Measurements from ENCODE around the gene TLK1.

The TLK1 gene

DNA sequence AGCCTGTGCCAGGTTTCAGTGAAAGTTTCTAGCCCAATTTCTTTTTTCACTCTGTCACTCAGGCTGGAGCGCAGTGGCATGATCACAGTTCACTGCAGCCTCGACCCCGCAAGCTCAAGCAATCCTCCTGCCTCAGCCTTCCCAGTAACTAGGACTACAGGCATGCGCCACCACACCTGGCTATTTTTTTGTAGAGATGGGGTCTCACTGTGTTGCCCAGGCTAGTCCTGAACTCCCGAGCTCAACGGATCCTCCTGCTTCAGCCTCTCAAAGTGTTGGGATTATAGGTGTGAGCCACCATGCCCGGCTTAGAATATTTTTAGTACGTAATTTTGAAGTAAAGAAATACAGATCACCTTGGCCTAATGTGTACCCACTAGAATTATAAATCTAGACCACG is 144.6 kb downstream of the TLK1 start:
- Histone ChIP-seq H3K4me3 (no peak overlapping the region), H3K36me3 (replicated peaks) (peaks cover 3% of the 10 kb centered on the region), H3K27me3 (ENCODE audit: low read depth) (no peaks in the 10 kb centered on the region), H3K9me3 (no peaks in the 10 kb centered on the region), H3K4me1 (peaks cover 3% of the 10 kb centered on the region)
- in situ Hi-C loops (cut with MboI; ENCODE audit: low sequenced_read_pairs) = no loop called here
- no peak for DNase-seq (ENCODE audit: low spot score in 2 of 2)

- Histone ChIP-seq H3K36me3 (replicated peaks) (peaks cover 3% of the 10 kb centered on the region), H3K27me3 (ENCODE audit: low read depth) (no peaks in the 10 kb centered on the region), H3K9me3 (no peaks in the 10 kb centered on the region), H3K4me3 (no peak overlapping the region), H3K4me1 (no peaks in the 10 kb centered on the region; the same call in 1 of the 2 replicates)
- no peak for DNase-seq (ENCODE audit: low spot score in 2 of 2)
- in situ Hi-C loops (cut with MboI; ENCODE audit: low sequenced_read_pairs) = no loop called here
Observed at GRCh38 chr2:171013851-171014250, 146.8 kb downstream of the TLK1 start.

DNA sequence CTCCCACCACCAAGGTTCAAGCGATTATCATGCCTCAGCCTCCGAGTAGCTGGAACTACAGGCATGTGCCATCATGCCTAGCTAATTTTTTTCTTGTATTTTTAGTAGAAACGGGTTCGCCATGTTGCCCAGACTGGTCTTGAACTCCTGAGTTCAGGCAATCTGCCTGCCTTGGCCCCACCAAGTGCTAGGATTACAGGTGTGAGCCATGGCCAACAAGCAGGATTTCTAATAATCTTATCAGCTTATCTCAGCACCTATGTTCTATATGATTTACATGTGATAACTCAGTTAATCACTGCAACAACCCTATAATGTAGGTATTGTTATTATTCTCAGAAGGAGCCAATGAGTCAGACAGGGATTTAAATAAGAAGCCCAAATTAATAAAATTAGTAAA is 151.3 kb downstream of the TLK1 start:
- peaks cover 18% of the 10 kb centered on the region for H3K36me3 ChIP-seq (replicated peaks)
- in situ Hi-C loops (cut with MboI; ENCODE audit: low sequenced_read_pairs) = no loop called here
- 0 out of 2 replicates have a peak, but pooled peaks cover 4% of the 10 kb centered on the region for H3K4me1 ChIP-seq
- H3K27me3 ChIP-seq (ENCODE audit: low read depth) = no peaks in the 10 kb centered on the region
- DNase-seq (ENCODE audit: low spot score in 2 of 2) = no peak
- no peak overlapping the region for H3K4me3 ChIP-seq
- no peaks in the 10 kb centered on the region for H3K9me3 ChIP-seq

- H3K4me3 ChIP-seq = no peak overlapping the region
- DNase-seq (ENCODE audit: low spot score in 2 of 2) = no peak
- 0 out of 2 replicates have a peak, but pooled peaks cover 4% of the 10 kb centered on the region for H3K4me1 ChIP-seq
- in situ Hi-C loops (cut with MboI; ENCODE audit: low sequenced_read_pairs) = no loop called here
- H3K36me3 ChIP-seq (replicated peaks) = peaks cover 21% of the 10 kb centered on the region
- H3K9me3 ChIP-seq = no peaks in the 10 kb centered on the region
- no peaks in the 10 kb centered on the region for H3K27me3 ChIP-seq (ENCODE audit: low read depth)
Observed at GRCh38 chr2:171008550-171009205, 152.0 kb downstream of the TLK1 start.

GRCh38 chr2:171004833-171005232 is 155.9 kb downstream of the TLK1 start:
- H3K4me3 ChIP-seq = no peak overlapping the region

GRCh38 chr2:171004363-171004762 is 156.3 kb downstream of the TLK1 start:
- Histone ChIP-seq H3K27me3 (ENCODE audit: low read depth) (no peaks in the 10 kb centered on the region), H3K36me3 (replicated peaks) (peaks cover 26% of the 10 kb centered on the region), H3K4me1 (0 out of 2 replicates have a peak, but pooled peaks cover 4% of the 10 kb centered on the region), H3K4me3 (no peak overlapping the region), H3K9me3 (no peaks in the 10 kb centered on the region)
- in situ Hi-C loops (cut with MboI; ENCODE audit: low sequenced_read_pairs) = no loop called here
- no peak for DNase-seq (ENCODE audit: low spot score in 2 of 2)

More at GRCh38 chr2:171004833-171005232, 155.9 kb downstream of the TLK1 start:
- Histone ChIP-seq H3K27me3 (ENCODE audit: low read depth) (no peaks in the 10 kb centered on the region), H3K9me3 (no peaks in the 10 kb centered on the region), H3K4me1 (0 out of 2 replicates have a peak, but pooled peaks cover 4% of the 10 kb centered on the region), H3K36me3 (replicated peaks) (peaks cover 25% of the 10 kb centered on the region)
- in situ Hi-C loops (cut with MboI; ENCODE audit: low sequenced_read_pairs) = no loop called here
- no peak for DNase-seq (ENCODE audit: low spot score in 2 of 2)

DNA sequence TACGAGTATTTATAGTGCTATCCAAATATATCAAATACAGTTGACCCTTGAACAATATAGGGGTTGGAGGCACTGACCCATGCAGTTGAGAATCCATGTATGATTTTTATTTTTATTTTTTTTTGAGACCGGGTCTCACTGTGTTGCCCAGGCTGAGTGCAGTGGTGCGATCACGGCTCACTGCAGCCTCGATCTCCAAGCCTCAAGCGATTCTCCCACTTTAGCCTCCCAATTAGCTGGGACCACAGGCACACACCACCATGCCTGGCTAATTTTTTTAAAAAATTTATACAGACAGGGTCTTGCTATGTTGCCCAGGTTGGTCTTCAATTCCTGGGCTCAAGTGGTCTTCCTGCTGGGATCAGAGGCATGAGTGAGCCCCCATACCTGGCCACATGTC is 161.0 kb downstream of the TLK1 start:
- Histone ChIP-seq H3K36me3 (replicated peaks) (peaks cover 19% of the 10 kb centered on the region), H3K9me3 (no peaks in the 10 kb centered on the region), H3K4me3 (no peak overlapping the region), H3K4me1 (0 out of 2 replicates have a peak, but pooled peaks cover 3% of the 10 kb centered on the region), H3K27me3 (ENCODE audit: low read depth) (no peaks in the 10 kb centered on the region)
- in situ Hi-C loops (cut with MboI; ENCODE audit: low sequenced_read_pairs) = no loop called here
- DNase-seq (ENCODE audit: low spot score in 2 of 2) = no peak

- in situ Hi-C loops (cut with MboI; ENCODE audit: low sequenced_read_pairs) = no loop called here
- no peak for DNase-seq (ENCODE audit: low spot score in 2 of 2)
- Histone ChIP-seq H3K4me1 (no peaks in the 10 kb centered on the region), H3K36me3 (replicated peaks) (peaks cover 8% of the 10 kb centered on the region), H3K9me3 (no peaks in the 10 kb centered on the region), H3K4me3 (no peak overlapping the region), H3K27me3 (ENCODE audit: low read depth) (no peaks in the 10 kb centered on the region)
Observed at GRCh38 chr2:170997893-170998597, 162.6 kb downstream of the TLK1 start.

DNA sequence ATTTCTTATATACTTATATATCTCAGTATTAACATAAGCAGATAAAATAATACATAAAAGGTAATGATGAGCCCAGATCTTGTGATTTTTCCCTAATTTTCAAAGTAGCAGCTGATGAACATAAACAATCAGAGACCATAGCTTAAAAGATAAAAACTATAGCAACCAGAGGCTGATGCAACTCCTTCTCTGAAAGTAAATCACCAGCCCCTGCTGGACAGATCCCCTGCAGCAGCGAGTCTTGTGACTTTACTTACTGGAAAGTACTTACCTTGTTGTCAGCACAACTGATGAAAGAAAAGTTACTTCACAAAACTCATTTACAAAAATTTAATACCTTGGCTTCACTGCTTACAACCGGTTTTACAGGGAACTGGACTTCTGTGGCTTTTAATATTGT is 164.4 kb downstream of the TLK1 start:
- no peaks in the 10 kb centered on the region for H3K9me3 ChIP-seq
- no peaks in the 10 kb centered on the region for H3K27me3 ChIP-seq (ENCODE audit: low read depth)
- no peak overlapping the region for H3K4me3 ChIP-seq
- in situ Hi-C loops (cut with MboI; ENCODE audit: low sequenced_read_pairs) = no loop called here
- no peak for DNase-seq (ENCODE audit: low spot score in 2 of 2)
- H3K4me1 ChIP-seq = no peaks in the 10 kb centered on the region
- H3K36me3 ChIP-seq (replicated peaks) = peaks cover 8% of the 10 kb centered on the region

- Histone ChIP-seq H3K27me3 (ENCODE audit: low read depth) (no peaks in the 10 kb centered on the region), H3K36me3 (replicated peaks) (peaks cover 6% of the 10 kb centered on the region), H3K4me1 (no peaks in the 10 kb centered on the region), H3K9me3 (no peaks in the 10 kb centered on the region), H3K4me3 (no peak overlapping the region)
- no peak for DNase-seq (ENCODE audit: low spot score in 2 of 2)
- in situ Hi-C loops (cut with MboI; ENCODE audit: low sequenced_read_pairs) = no loop called here
Observed at GRCh38 chr2:170991398-170992182, 169.1 kb downstream of the TLK1 start.

GRCh38 chr2:170986566-170987258 is 174.0 kb downstream of the TLK1 start:
- Histone ChIP-seq H3K36me3 (replicated peaks) (no peaks in the 10 kb centered on the region; the same call in 1 of the 2 replicates), H3K4me3 (no peak overlapping the region), H3K27me3 (ENCODE audit: low read depth) (no peaks in the 10 kb centered on the region), H3K4me1 (no peaks in the 10 kb centered on the region), H3K9me3 (no peaks in the 10 kb centered on the region)
- DNase-seq (ENCODE audit: low spot score in 2 of 2) = no peak
- in situ Hi-C loops (cut with MboI; ENCODE audit: low sequenced_read_pairs) = no loop called here

DNA sequence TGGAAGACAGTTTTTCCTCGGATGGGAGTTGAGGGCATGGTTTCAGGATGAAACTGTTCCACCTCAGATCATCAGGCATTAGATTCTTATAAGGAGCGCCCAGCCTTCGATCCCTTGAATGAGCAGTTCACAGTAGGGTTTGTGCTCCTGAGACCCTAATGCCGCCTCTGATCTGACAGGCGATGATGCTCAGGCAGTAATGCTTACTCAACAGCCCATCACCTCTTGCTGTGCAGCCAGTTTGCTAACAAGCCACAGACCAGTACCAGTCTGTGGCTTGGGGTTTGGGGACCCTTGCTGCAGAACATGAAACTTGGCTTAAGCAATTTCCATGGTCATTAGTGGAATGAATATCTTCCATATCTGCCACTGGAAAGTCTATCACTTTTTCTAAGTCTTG is 175.3 kb downstream of the TLK1 start:
- in situ Hi-C loops (cut with MboI; ENCODE audit: low sequenced_read_pairs) = no loop called here
- Histone ChIP-seq H3K27me3 (ENCODE audit: low read depth) (no peaks in the 10 kb centered on the region), H3K4me3 (no peak overlapping the region), H3K4me1 (no peaks in the 10 kb centered on the region), H3K36me3 (replicated peaks) (no peaks in the 10 kb centered on the region), H3K9me3 (no peaks in the 10 kb centered on the region)
- no peak for DNase-seq (ENCODE audit: low spot score in 2 of 2)

DNA sequence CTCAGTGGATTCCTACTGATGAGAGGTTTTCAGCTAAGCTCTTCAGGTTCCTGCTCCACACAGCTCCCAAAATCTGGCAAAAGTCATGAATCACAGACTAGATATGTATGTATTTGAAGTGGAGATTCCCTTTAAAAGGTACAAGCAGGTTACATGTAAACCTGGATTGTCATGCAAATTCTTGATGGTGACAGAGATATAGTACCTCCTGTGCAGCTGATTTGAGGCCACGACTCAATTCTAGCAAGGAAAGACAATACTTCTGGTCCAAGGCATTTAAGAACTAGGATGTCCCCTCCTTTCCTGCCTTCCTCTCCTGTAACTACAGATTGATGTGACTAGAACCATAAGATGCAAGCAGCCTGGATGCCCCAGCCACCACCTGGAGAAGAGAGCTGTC is 176.6 kb downstream of the TLK1 start:
- Histone ChIP-seq H3K4me3 (no peak overlapping the region), H3K36me3 (replicated peaks) (no peaks in the 10 kb centered on the region), H3K9me3 (no peaks in the 10 kb centered on the region), H3K4me1 (no peaks in the 10 kb centered on the region), H3K27me3 (ENCODE audit: low read depth) (no peaks in the 10 kb centered on the region)
- no peak for DNase-seq (ENCODE audit: low spot score in 2 of 2)
- in situ Hi-C loops (cut with MboI; ENCODE audit: low sequenced_read_pairs) = no loop called here

All from HAP-1 (cell line).